Skeletal muscle cell (primary cell): Measurements from ENCODE around the gene APBB2.

Experiments used
- DNase-seq: peaks from one replicate; pipeline ENCODE4 v3.0.0-alpha.2; 2010; ENCODE audit warnings: low read depth
- H3K4me3 ChIP-seq: 2 replicates; pipeline ENCODE4 v1.5.1; 2011; ENCODE audit warnings: low read depth, mild to moderate bottlenecking, control low read depth, low read length, moderate library complexity

Gene APBB2

GRCh38 chr4:41214136-41214824, at the start of gene APBB2:
Gene APBB2, minus strand, starts transcription at chr4:41214542. Its CDS starts 181,288 bp downstream, at chr4:41033254.
- peak within 1 kb of the TSS; percentile 85 for H3K4me3 ChIP-seq
- peak; percentile 91 for DNase-seq

GRCh38 chr4:41262198-41262597, 47.9 kb upstream of the APBB2 start:
- H3K4me3 ChIP-seq = no peak overlapping the region
- DNase-seq = no peak

GRCh38 chr4:41260116-41260733, 45.9 kb upstream of the APBB2 start:
- no peak for DNase-seq
- no peak overlapping the region for H3K4me3 ChIP-seq

- peak; percentile 44 for DNase-seq
These were observed 44.4 kb upstream of the APBB2 start for GRCh38 chr4:41258783-41259182.

GRCh38 chr4:41257906-41258305, 43.6 kb upstream of the APBB2 start:
- peak overlapping the region; percentile 87 for H3K4me3 ChIP-seq

More at GRCh38 chr4:41258783-41259182, 44.4 kb upstream of the APBB2 start:
- H3K4me3 ChIP-seq = peak overlapping the region; percentile 87

GRCh38 chr4:41257257-41257901, 43.0 kb upstream of the APBB2 start:
- no peak for DNase-seq
- peak overlapping the region; percentile 87 for H3K4me3 ChIP-seq

More at GRCh38 chr4:41257906-41258305, 43.6 kb upstream of the APBB2 start:
- DNase-seq = no peak

GRCh38 chr4:41256740-41257256, 42.5 kb upstream of the APBB2 start, which contains the start of gene UCHL1:
Gene UCHL1, plus strand, starts transcription at chr4:41256928. Its CDS starts 49 bp downstream, at chr4:41256977.
- DNase-seq = peak; percentile 76

GRCh38 chr4:41256131-41256739, 41.9 kb upstream of the APBB2 start:
- peak overlapping the region; percentile 87 for H3K4me3 ChIP-seq
- DNase-seq = peak; percentile 26

More at GRCh38 chr4:41256740-41257256, 42.5 kb upstream of the APBB2 start, which contains the start of gene UCHL1:
- H3K4me3 ChIP-seq = peak within 1 kb of the TSS; percentile 87

GRCh38 chr4:41245983-41246382, 31.6 kb upstream of the APBB2 start:
- no peak for DNase-seq
- H3K4me3 ChIP-seq = no peak overlapping the region

GRCh38 chr4:41241919-41242318, 27.6 kb upstream of the APBB2 start:
- H3K4me3 ChIP-seq = no peak overlapping the region
- DNase-seq = no peak

GRCh38 chr4:41236508-41236907, 22.2 kb upstream of the APBB2 start:
- DNase-seq = no peak
- H3K4me3 ChIP-seq = no peak overlapping the region

GRCh38 chr4:41236032-41236431, 21.7 kb upstream of the APBB2 start:
- H3K4me3 ChIP-seq = no peak overlapping the region
- no peak for DNase-seq

- no peak for DNase-seq
- no peak overlapping the region for H3K4me3 ChIP-seq
These were observed 18.5 kb upstream of the APBB2 start for GRCh38 chr4:41232856-41233255.

- no peak overlapping the region for H3K4me3 ChIP-seq
- DNase-seq = no peak
These were observed 18.1 kb upstream of the APBB2 start for GRCh38 chr4:41232406-41232805.

GRCh38 chr4:41227902-41228301, 13.6 kb upstream of the APBB2 start:
- H3K4me3 ChIP-seq = no peak overlapping the region
- no peak for DNase-seq

GRCh38 chr4:41221850-41222645, 7.7 kb upstream of the APBB2 start:
- no peak for DNase-seq
- no peak overlapping the region for H3K4me3 ChIP-seq

- no peak for DNase-seq
- no peak overlapping the region for H3K4me3 ChIP-seq
These were observed 5.1 kb upstream of the APBB2 start for GRCh38 chr4:41219421-41219950.

GRCh38 chr4:41218703-41219102, 4.4 kb upstream of the APBB2 start:
- no peak for DNase-seq
- no peak overlapping the region for H3K4me3 ChIP-seq

GRCh38 chr4:41217374-41217773, 3.0 kb upstream of the APBB2 start:
- no peak for DNase-seq
- no peak overlapping the region for H3K4me3 ChIP-seq
